Measurements from ENCODE around the gene ITGAD. TPM values are rescaled to one million over a fixed set of nuclear protein-coding genes. Genes with fewer than 3 reads are reported as not detected.

Gene ITGAD
- not detected in 2 replicates for total RNA-seq

- DNase-seq (ENCODE audit: low read depth), result no peak
Observed at GRCh38 chr16:31393056-31393455, at the start of gene ITGAD. Gene ITGAD, plus strand, starts transcription at chr16:31393335. Its CDS starts 26 bp downstream, at chr16:31393361.

- no peak for DNase-seq (ENCODE audit: low read depth)
Observed at GRCh38 chr16:31344712-31345111, 48.4 kb upstream of the ITGAD start.

GRCh38 chr16:31347445-31347844 is 45.7 kb upstream of the ITGAD start:
- DNase-seq (ENCODE audit: low read depth), result no peak

- DNase-seq (ENCODE audit: low read depth), result no peak
Observed at GRCh38 chr16:31348579-31348978, 44.6 kb upstream of the ITGAD start.

- no peak for DNase-seq (ENCODE audit: low read depth)
Observed at GRCh38 chr16:31350275-31351005, 42.7 kb upstream of the ITGAD start.

GRCh38 chr16:31351246-31351941 is 41.7 kb upstream of the ITGAD start:
- DNase-seq (ENCODE audit: low read depth), result no peak

- no peak for DNase-seq (ENCODE audit: low read depth)
Observed at GRCh38 chr16:31351942-31352325, 41.2 kb upstream of the ITGAD start.

- no peak for DNase-seq (ENCODE audit: low read depth)
Observed at GRCh38 chr16:31352376-31353115, 40.6 kb upstream of the ITGAD start.

GRCh38 chr16:31354394-31355291 is 38.5 kb upstream of the ITGAD start, which contains the start of gene ITGAX:
Gene ITGAX, plus strand, starts transcription at chr16:31355176. Its CDS starts 79 bp downstream, at chr16:31355255.
- peak; percentile 15 for DNase-seq (ENCODE audit: low read depth)

- no peak for DNase-seq (ENCODE audit: low read depth)
Observed at GRCh38 chr16:31355431-31356100, 37.6 kb upstream of the ITGAD start.

GRCh38 chr16:31356566-31357323 is 36.4 kb upstream of the ITGAD start:
- no peak for DNase-seq (ENCODE audit: low read depth)

GRCh38 chr16:31357324-31358109 is 35.6 kb upstream of the ITGAD start:
- DNase-seq (ENCODE audit: low read depth), result no peak

- no peak for DNase-seq (ENCODE audit: low read depth)
Observed at GRCh38 chr16:31360251-31360650, 32.9 kb upstream of the ITGAD start.

GRCh38 chr16:31361201-31362110 is 31.7 kb upstream of the ITGAD start:
- no peak for DNase-seq (ENCODE audit: low read depth)

GRCh38 chr16:31362476-31363405 is 30.4 kb upstream of the ITGAD start:
- no peak for DNase-seq (ENCODE audit: low read depth)

- DNase-seq (ENCODE audit: low read depth), result no peak
Observed at GRCh38 chr16:31363721-31364120, 29.4 kb upstream of the ITGAD start.

GRCh38 chr16:31364421-31364820 is 28.7 kb upstream of the ITGAD start:
- DNase-seq (ENCODE audit: low read depth), result no peak
